Measurements from ENCODE around the gene ACSS1.

The ACSS1 gene

DNA sequence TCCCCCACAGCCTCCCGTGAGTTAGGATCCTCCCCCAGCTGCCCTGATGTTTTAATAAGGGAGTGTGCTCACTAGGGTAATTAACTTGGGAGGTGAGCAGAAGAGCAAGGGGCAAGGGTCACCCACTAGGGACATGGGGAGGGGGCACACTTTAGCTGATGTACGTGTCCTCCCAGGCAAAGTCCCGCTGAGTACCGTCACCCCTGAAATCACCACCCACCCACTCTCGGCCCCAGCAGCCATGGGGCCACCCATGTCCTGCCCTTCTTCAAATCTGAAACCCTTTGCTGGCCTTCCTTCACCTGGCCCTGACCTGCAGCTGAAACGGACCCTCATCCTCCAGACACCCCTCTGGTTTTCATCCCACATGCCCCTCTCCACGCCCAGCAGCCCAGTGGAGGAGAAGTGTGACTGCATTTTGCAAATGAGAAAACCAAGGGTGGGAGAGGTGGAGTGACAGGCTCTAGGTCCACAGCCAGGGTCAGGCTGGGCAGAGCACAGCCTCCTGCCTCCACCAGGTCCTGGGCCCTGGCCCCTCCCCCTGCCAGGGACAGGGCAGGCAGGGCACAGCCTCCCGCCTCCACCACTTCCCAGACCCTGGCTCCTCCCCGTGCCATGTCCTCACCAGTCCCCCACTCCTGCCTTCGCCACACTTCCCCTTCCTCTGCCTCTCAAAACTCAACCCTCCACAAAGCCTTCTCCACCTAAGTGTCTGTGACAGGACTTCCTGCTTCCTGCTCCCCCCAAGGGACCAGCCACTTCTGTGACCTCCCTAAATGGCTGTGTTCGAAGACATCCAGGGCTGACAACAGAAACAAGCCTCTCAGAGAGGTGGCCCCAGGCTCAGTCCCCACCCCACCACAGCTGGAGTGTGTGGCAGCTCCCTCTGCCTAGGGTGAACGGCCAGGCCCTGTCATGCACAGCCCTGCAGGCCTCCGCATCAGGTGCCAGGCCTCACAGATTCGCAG lies 15.1 kb downstream of the ACSS1 start:
- Histone ChIP-seq H3K36me3 (ENCODE audit: control insufficient read depth, insufficient read depth, low read length) (no peaks in the 10 kb centered on the region), H3K4me3 (ENCODE audit: low read depth, low read length) (no peak overlapping the region), H3K4me1 (ENCODE audit: control insufficient read depth, insufficient read depth, low read length) (no peaks in the 10 kb centered on the region), H3K27me3 (ENCODE audit: control insufficient read depth, insufficient read depth, low read length) (no peaks in the 10 kb centered on the region), H3K9ac (ENCODE audit: low read depth, low read length) (no peak overlapping the region), H3K27ac (ENCODE audit: low read depth, low read length) (no peak overlapping the region), H3K9me3 (ENCODE audit: control insufficient read depth, insufficient read depth, low read length) (no peaks in the 10 kb centered on the region)

DNA sequence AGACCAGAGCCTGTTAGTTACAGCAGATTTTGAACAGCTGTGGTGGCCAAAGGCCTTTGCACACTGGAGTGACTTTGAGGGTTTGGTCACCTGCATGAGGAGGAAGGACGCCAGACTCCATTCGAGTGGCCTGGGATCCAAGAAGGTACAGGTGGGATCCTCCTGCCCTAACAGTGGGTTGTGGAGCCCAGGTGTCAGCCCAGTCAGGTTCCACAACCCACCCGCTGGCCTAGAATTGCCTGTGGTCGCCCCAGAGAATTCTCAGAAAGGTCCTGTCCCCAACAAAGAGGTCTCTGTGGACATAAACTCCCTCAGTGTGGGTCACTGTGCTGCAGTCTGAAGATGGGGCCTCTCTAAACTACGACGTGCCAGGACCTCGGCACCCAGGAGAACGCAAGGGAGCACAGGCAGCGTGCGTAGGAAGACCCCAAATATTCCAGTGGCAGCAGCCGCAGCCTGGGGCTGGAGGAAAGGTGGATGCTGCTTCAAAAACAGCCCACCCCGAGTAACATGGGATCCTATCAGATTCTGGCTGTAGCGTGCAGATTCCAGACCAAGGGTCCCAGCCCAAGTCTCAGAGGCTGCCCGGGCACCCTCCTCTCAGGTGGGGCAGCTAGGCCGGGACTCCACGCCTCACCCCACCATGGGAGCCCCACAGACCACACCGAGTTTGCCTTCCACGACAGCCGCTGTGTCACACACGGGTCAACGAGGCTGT lies 16.0 kb downstream of the ACSS1 start:
- Histone ChIP-seq H3K9ac (ENCODE audit: low read depth, low read length) (no peak overlapping the region), H3K4me3 (ENCODE audit: low read depth, low read length) (no peak overlapping the region), H3K27ac (ENCODE audit: low read depth, low read length) (no peak overlapping the region), H3K27me3 (ENCODE audit: control insufficient read depth, insufficient read depth, low read length) (no peaks in the 10 kb centered on the region), H3K9me3 (ENCODE audit: control insufficient read depth, insufficient read depth, low read length) (no peaks in the 10 kb centered on the region), H3K4me1 (ENCODE audit: control insufficient read depth, insufficient read depth, low read length) (no peaks in the 10 kb centered on the region), H3K36me3 (ENCODE audit: control insufficient read depth, insufficient read depth, low read length) (no peaks in the 10 kb centered on the region)

DNA sequence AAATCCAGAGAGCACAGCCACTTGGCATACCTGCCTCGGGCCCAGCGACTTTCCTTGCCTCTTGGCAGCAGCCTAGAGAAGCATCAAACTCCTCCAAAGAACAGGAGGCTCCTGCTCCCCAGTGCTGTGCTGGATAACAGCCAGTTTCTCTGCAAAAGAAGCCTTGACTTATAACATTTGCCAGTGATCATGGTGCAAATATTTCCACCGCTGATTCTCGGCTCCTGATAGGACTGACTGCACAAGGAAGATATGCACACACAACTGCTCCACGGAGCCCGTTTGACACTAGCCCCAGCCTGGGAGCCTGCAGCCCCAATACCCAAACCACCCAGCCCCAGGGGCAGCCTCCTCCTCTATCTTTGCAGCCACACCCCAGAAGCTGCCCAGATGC lies 17.5 kb downstream of the ACSS1 start:
- no peaks in the 10 kb centered on the region for H3K9me3 ChIP-seq (ENCODE audit: control insufficient read depth, insufficient read depth, low read length)
- H3K4me1 ChIP-seq (ENCODE audit: control insufficient read depth, insufficient read depth, low read length), result no peaks in the 10 kb centered on the region
- H3K9ac ChIP-seq (ENCODE audit: low read depth, low read length), result no peak overlapping the region
- H3K36me3 ChIP-seq (ENCODE audit: control insufficient read depth, insufficient read depth, low read length), result no peaks in the 10 kb centered on the region
- no peak overlapping the region for H3K27ac ChIP-seq (ENCODE audit: low read depth, low read length)
- H3K4me3 ChIP-seq (ENCODE audit: low read depth, low read length), result no peak overlapping the region
- no peaks in the 10 kb centered on the region for H3K27me3 ChIP-seq (ENCODE audit: control insufficient read depth, insufficient read depth, low read length)

DNA sequence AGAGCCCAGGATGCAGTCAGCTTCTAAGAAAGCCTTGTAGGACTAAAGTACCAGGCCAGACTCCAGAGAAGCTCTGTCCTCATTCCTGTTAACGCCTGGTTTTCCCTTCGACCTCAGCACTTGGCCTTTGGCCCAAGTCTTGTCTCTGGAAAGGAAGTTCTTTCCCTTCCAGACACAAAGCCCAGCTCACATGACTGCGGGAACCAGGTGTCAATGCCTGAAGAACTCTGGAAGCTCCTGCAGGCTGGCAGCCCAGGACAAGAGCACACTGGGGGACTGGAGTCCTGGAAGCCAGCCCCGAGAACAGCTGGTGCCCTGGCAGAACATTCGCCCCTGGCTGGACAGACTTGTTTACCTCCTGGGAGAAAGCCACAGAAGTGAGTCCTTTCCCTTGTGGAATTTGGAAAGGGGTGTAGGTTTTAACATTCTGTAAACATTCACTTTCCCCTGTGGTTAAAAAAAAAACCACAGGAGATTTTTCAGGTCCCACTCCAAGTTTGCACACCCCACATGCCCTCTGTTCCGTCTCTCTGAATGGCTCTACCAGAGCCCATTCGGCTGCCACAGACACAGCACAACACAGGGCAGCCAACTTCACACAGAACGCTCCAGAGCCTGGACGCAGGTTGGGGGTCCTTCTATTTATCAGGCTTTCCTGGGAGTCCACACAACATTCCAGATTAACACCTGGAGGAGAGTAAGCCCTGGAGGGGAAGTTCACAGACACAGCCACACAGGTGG lies 18.1 kb downstream of the ACSS1 start:
- no peak overlapping the region for H3K27ac ChIP-seq (ENCODE audit: low read depth, low read length)

DNA sequence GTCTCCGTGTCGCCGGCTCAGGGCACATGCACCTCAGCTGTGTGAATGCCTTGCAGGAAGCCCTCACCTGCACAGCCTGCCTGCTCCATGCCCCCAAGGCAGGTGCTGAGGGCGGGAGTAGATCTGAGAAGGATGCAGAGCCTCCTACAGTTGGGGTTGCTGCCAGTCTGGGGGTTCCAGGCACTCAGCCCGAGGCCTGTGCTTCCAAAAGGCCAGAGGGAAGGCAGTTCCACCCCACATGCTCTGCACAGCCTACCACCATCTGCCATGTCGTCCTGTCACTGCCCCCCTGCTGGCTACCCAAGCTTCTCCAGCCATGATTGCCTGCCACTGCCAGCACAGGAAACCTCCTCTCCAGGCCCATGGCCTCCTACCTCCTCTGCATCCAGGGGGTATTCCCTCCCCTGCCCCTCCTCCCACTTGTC lies 19.3 kb downstream of the ACSS1 start:
- H3K4me1 ChIP-seq (ENCODE audit: control insufficient read depth, insufficient read depth, low read length), result no peaks in the 10 kb centered on the region
- H3K4me3 ChIP-seq (ENCODE audit: low read depth, low read length), result no peak overlapping the region
- H3K27ac ChIP-seq (ENCODE audit: low read depth, low read length), result no peak overlapping the region
- H3K36me3 ChIP-seq (ENCODE audit: control insufficient read depth, insufficient read depth, low read length), result no peaks in the 10 kb centered on the region
- no peaks in the 10 kb centered on the region for H3K9me3 ChIP-seq (ENCODE audit: control insufficient read depth, insufficient read depth, low read length)
- no peaks in the 10 kb centered on the region for H3K27me3 ChIP-seq (ENCODE audit: control insufficient read depth, insufficient read depth, low read length)
- no peak overlapping the region for H3K9ac ChIP-seq (ENCODE audit: low read depth, low read length)

More for the DNA sequence above, 18.1 kb downstream of the ACSS1 start:
- Histone ChIP-seq H3K36me3 (ENCODE audit: control insufficient read depth, insufficient read depth, low read length) (no peaks in the 10 kb centered on the region), H3K4me1 (ENCODE audit: control insufficient read depth, insufficient read depth, low read length) (no peaks in the 10 kb centered on the region), H3K9me3 (ENCODE audit: control insufficient read depth, insufficient read depth, low read length) (no peaks in the 10 kb centered on the region), H3K27me3 (ENCODE audit: control insufficient read depth, insufficient read depth, low read length) (no peaks in the 10 kb centered on the region), H3K9ac (ENCODE audit: low read depth, low read length) (no peak overlapping the region), H3K4me3 (ENCODE audit: low read depth, low read length) (no peak overlapping the region)

DNA sequence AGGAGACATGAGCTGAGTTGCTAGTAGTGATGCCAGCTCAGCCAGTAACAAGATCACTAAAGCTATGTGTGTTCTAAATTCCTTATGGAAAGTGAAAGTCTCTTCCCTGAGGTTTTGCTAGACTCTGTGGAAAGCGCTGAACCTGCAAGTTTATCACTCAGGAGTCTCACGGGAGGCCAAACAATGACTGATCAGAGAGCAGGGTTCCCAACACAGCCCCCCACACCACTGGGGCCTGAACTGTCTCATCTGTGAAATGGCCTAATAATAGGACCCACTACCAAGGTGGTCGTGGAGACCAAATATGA lies 19.9 kb downstream of the ACSS1 start:
- H3K9ac ChIP-seq (ENCODE audit: low read depth, low read length), result no peak overlapping the region

DNA sequence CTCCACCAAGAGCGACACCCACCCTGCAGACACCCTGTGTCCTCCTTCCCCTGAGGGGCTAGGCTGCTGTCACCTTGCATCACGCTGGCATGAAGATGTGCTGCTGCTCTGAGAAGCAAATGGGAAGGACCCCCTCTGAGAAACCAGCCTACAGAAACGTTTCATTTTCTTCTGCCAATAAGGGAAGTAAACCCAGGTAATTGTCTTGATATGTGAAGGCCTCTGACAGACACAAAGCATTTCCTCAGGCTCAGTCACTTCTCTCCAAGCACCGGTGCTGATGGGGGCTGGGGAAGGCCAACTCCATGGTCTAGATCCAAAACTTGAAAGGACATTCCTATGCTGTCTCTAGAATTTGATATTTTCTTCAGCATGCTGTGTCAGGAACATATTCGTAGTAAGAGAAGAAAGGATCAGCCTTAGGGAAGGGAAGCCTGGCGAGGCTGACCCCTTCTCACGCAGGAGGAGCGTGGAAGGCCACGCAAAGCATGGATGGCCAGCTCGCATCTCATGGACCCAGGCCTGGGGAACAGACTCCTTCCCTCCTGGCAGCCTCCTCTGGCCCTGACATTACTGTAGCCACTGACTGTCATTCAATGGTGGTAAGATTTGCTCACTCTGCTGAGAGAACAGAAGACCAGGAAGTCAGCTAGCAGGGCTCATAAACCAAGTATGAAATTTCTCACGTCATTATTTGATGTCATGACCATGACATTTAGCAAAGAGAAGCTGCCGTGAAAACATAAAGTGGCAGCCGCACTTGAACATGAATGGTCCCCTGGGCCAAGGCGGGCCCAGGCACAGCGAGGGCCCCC lies 20.4 kb downstream of the ACSS1 start:
- no peak overlapping the region for H3K27ac ChIP-seq (ENCODE audit: low read depth, low read length)
- no peak overlapping the region for H3K9ac ChIP-seq (ENCODE audit: low read depth, low read length)
- H3K36me3 ChIP-seq (ENCODE audit: control insufficient read depth, insufficient read depth, low read length), result no peaks in the 10 kb centered on the region
- H3K27me3 ChIP-seq (ENCODE audit: control insufficient read depth, insufficient read depth, low read length), result no peaks in the 10 kb centered on the region
- H3K4me3 ChIP-seq (ENCODE audit: low read depth, low read length), result no peak overlapping the region
- no peaks in the 10 kb centered on the region; the same call in 1 of the 2 replicates for H3K4me1 ChIP-seq (ENCODE audit: control insufficient read depth, insufficient read depth, low read length)
- no peaks in the 10 kb centered on the region for H3K9me3 ChIP-seq (ENCODE audit: control insufficient read depth, insufficient read depth, low read length)

More for the DNA sequence above, 19.9 kb downstream of the ACSS1 start:
- Histone ChIP-seq H3K27me3 (ENCODE audit: control insufficient read depth, insufficient read depth, low read length) (no peaks in the 10 kb centered on the region), H3K36me3 (ENCODE audit: control insufficient read depth, insufficient read depth, low read length) (no peaks in the 10 kb centered on the region), H3K9me3 (ENCODE audit: control insufficient read depth, insufficient read depth, low read length) (no peaks in the 10 kb centered on the region), H3K4me1 (ENCODE audit: control insufficient read depth, insufficient read depth, low read length) (no peaks in the 10 kb centered on the region; the same call in 1 of the 2 replicates), H3K4me3 (ENCODE audit: low read depth, low read length) (no peak overlapping the region), H3K27ac (ENCODE audit: low read depth, low read length) (no peak overlapping the region)

DNA sequence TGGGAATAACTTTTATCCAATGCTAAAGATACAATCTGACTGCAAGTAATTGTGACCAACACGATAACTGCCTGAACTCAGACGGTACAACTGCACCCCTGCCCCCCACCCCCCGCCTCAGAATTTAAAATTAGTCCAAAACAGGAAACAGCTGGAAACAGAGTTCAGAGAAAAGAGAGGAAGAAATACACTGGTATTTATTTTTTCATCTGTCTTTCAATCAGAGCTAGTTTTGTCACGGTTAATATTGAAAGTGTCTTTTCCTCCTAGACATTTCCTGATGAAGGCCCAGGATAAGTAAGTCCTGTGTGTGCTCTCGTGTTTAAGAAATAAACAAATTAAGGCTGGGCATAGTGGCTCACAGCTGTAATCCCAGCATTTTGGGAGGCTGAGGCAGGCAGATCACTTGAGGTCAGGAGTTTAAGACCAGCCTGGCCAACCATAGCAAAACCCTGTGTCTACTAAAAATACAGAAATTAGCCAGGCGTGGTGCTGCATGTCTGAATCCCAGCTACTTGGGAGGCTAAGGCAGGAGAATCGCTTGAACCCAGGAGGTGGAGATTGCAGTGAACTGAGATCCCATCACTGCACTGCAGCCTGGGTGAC lies 21.5 kb downstream of the ACSS1 start:
- Histone ChIP-seq H3K4me3 (ENCODE audit: low read depth, low read length) (no peak overlapping the region), H3K9ac (ENCODE audit: low read depth, low read length) (no peak overlapping the region), H3K9me3 (ENCODE audit: control insufficient read depth, insufficient read depth, low read length) (no peaks in the 10 kb centered on the region), H3K4me1 (ENCODE audit: control insufficient read depth, insufficient read depth, low read length) (no peaks in the 10 kb centered on the region; the same call in 1 of the 2 replicates), H3K27me3 (ENCODE audit: control insufficient read depth, insufficient read depth, low read length) (no peaks in the 10 kb centered on the region), H3K27ac (ENCODE audit: low read depth, low read length) (no peak overlapping the region), H3K36me3 (ENCODE audit: control insufficient read depth, insufficient read depth, low read length) (no peaks in the 10 kb centered on the region)

DNA sequence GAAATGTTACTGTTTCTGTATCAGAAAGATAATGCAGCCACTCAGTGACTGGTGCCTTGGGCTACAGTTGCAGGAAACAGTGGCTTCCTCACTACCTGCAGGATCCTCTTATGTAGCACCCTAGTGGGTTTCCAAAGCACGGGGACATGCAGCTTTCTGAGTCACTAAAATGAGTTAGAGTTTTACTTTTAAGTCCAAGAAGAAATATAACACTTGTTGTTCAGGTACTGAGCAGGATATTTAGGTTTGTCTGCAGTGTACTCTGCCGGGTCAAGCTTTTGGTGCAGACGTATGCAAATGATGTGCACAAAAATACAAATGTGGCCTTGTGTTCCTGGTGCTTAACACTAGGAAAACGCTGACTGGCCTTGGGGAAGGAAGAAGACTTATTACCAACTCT lies 22.0 kb downstream of the ACSS1 start:
- no peaks in the 10 kb centered on the region; the same call in 1 of the 2 replicates for H3K4me1 ChIP-seq (ENCODE audit: control insufficient read depth, insufficient read depth, low read length)
- H3K27ac ChIP-seq (ENCODE audit: low read depth, low read length), result no peak overlapping the region
- no peaks in the 10 kb centered on the region for H3K36me3 ChIP-seq (ENCODE audit: control insufficient read depth, insufficient read depth, low read length)
- no peak overlapping the region for H3K4me3 ChIP-seq (ENCODE audit: low read depth, low read length)
- no peak overlapping the region for H3K9ac ChIP-seq (ENCODE audit: low read depth, low read length)
- H3K9me3 ChIP-seq (ENCODE audit: control insufficient read depth, insufficient read depth, low read length), result no peaks in the 10 kb centered on the region
- no peaks in the 10 kb centered on the region for H3K27me3 ChIP-seq (ENCODE audit: control insufficient read depth, insufficient read depth, low read length)

DNA sequence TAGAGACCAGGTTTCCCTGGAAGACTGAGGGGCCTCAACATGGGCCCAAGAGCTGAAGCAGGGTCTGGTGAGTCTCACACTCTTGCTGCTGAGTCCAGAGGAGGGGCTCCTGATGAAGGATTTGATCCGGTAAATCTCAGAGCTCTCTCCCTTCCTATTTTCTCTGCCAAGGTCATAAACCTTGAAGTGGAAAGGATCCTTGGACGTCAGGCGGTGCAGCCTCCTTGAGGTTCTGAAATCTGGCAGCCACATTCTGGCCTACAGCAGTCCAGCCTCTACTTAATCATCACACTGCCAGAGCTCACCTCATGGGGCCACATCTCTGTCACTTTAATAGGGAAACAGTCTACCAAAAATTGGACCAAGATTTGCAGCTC lies 24.0 kb downstream of the ACSS1 start:
- Histone ChIP-seq H3K4me1 (ENCODE audit: control insufficient read depth, insufficient read depth, low read length) (no peaks in the 10 kb centered on the region; the same call in 1 of the 2 replicates), H3K27ac (ENCODE audit: low read depth, low read length) (no peak overlapping the region), H3K27me3 (ENCODE audit: control insufficient read depth, insufficient read depth, low read length) (no peaks in the 10 kb centered on the region), H3K36me3 (ENCODE audit: control insufficient read depth, insufficient read depth, low read length) (no peaks in the 10 kb centered on the region), H3K4me3 (ENCODE audit: low read depth, low read length) (no peak overlapping the region), H3K9ac (ENCODE audit: low read depth, low read length) (no peak overlapping the region), H3K9me3 (ENCODE audit: control insufficient read depth, insufficient read depth, low read length) (no peaks in the 10 kb centered on the region)
